SJCRH30 (cell line): ENCODE results near the gene TNFRSF19. TPM values are rescaled to one million over a fixed set of nuclear protein-coding genes. Genes with fewer than 3 reads are reported as not detected.

Experiments used
- DNase-seq, 2 experiments: peaks; one replicate each; pipeline ENCODE4 v3.0.0-alpha.2; 2015 to 2020
- H3K27ac ChIP-seq: fragments of 250-450 bp; sonication (Bioruptor Pico); 2 replicates; pipeline ENCODE4 v1.5.1; 2020; ENCODE audit warnings: mild to moderate bottlenecking, moderate library complexity
- H3K27me3 ChIP-seq: fragments of 250-450 bp; sonication (Bioruptor Pico); 2 replicates; pipeline ENCODE4 v1.5.1; 2020; ENCODE audit warnings: mild to moderate bottlenecking, moderate library complexity
- H3K36me3 ChIP-seq: fragments of 250-450 bp; sonication (Bioruptor Pico); 2 replicates; pipeline ENCODE4 v1.5.1; 2020; ENCODE audit warnings: mild to moderate bottlenecking, moderate library complexity
- H3K4me1 ChIP-seq: fragments of 250-450 bp; sonication (Bioruptor Pico); 2 replicates; pipeline ENCODE4 v1.5.1; 2020; ENCODE audit warnings: mild to moderate bottlenecking, moderate library complexity
- H3K4me3 ChIP-seq: fragments of 250-450 bp; sonication (Bioruptor Pico); 2 replicates; pipeline ENCODE4 v1.5.1; 2020; ENCODE audit warnings: mild to moderate bottlenecking, moderate library complexity
- H3K9me3 ChIP-seq: fragments of 250-450 bp; sonication (Bioruptor Pico); replicated peaks from 2 replicates; pipeline ENCODE4 v1.5.1; 2020; ENCODE audit warnings: mild to moderate bottlenecking, moderate library complexity
- total RNA-seq: library from RNA; depleted of rRNA; stranded (reverse); fragments of >200 nt; shearing (Covaris generic); gene quantifications from 2 replicates; pipeline ENCODE4 v1.2.3, GENCODE V29; 2014

TNFRSF19 gene
- total RNA-seq, 1 experiment from 2014 or later = 3.8 TPM

DNA sequence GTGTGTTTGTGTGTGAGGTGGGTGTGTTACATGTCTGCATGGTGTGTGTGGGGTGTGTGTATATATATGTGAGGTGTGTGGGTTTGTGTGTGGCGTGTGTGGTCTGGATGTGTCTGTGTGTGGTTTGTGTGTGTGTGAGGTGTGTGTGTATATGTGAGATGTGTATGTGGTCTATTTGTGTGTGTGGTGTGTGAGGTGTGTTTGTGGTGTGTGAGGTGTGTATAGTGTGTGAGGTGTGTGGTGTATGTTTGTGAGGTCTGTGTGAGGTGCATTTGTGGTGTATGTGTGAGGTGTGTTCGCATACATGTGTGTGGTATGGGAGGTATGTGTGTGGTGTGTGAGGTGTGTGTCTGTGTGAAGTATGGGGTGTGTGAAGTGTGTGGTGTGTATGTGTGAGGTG is 12.5 kb upstream of the TNFRSF19 start:
- H3K9me3 ChIP-seq = no peaks in the 10 kb centered on the region
- H3K36me3 ChIP-seq = no peaks in the 10 kb centered on the region
- no peak overlapping the region for H3K4me3 ChIP-seq
- no peaks in the 10 kb centered on the region; the same call in 1 of the 2 replicates for H3K4me1 ChIP-seq
- DNase-seq = no peak
- H3K27ac ChIP-seq = no peak overlapping the region
- H3K27me3 ChIP-seq = no peaks in the 10 kb centered on the region

DNA sequence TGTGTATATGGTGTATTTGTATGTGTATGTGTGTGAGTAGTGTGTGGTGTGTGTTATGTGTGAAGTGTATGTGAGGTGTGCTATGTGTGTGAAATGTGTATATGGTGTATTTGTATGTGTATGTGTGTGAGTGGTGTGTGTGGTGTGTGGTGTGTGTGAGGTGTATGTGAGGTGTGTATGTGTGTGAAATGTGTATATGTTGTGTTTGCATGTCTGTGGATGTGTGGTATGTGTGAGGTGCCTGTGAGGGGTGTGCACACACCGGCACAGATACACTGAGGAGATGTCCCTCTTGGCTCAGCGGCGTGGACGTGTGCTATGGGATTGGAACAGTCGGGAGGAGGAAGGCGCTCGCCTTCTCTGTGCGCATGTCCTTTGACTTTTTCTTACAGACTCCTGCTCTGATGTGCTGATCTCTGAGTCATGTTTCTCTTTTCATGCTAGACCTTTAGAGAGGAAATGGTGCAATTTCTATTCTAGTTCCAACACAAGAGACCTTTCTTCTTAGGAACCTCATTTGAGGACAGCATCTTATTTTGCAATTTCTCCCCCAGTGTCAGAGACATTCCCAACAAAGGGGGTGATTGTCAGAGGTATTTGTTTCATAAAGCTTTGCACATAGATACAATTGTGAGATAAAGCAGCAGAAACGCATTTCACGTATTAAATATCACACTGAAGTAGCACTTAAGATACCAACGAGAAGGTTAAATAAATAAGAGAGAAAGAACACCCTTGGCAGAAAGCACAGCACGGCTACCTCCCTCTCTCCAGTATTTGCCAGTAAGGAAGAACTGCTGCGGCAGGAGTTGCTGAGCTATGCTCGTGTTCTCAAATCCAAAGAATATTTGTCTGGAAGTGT is 11.3 kb upstream of the TNFRSF19 start:
- Histone ChIP-seq H3K9me3 (no peaks in the 10 kb centered on the region), H3K4me3 (peak overlapping the region; percentile 43), H3K4me1 (no peaks in the 10 kb centered on the region; the same call in 1 of the 2 replicates), H3K27ac (peak overlapping the region; percentile 55), H3K36me3 (no peaks in the 10 kb centered on the region), H3K27me3 (no peaks in the 10 kb centered on the region)
- peak; percentile 69 to 89 for DNase-seq

GRCh38 chr13:23560571-23561089 is 9.6 kb upstream of the TNFRSF19 start:
- H3K27ac ChIP-seq = no peak overlapping the region
- H3K4me1 ChIP-seq = no peaks in the 10 kb centered on the region; the same call in 1 of the 2 replicates
- DNase-seq = no peak
- no peaks in the 10 kb centered on the region for H3K9me3 ChIP-seq
- no peaks in the 10 kb centered on the region for H3K27me3 ChIP-seq
- no peaks in the 10 kb centered on the region for H3K36me3 ChIP-seq
- no peak overlapping the region for H3K4me3 ChIP-seq

GRCh38 chr13:23561261-23561660 is 9.0 kb upstream of the TNFRSF19 start:
- no peak for DNase-seq
- H3K27me3 ChIP-seq = no peaks in the 10 kb centered on the region
- H3K4me3 ChIP-seq = no peak overlapping the region
- H3K4me1 ChIP-seq = no peaks in the 10 kb centered on the region; the same call in 1 of the 2 replicates
- H3K27ac ChIP-seq = no peak overlapping the region
- H3K36me3 ChIP-seq = no peaks in the 10 kb centered on the region
- no peaks in the 10 kb centered on the region for H3K9me3 ChIP-seq

- H3K9me3 ChIP-seq = no peaks in the 10 kb centered on the region
- H3K4me1 ChIP-seq = no peaks in the 10 kb centered on the region; the same call in 1 of the 2 replicates
- no peak overlapping the region for H3K4me3 ChIP-seq
- DNase-seq = no peak
- no peaks in the 10 kb centered on the region for H3K36me3 ChIP-seq
- no peak overlapping the region for H3K27ac ChIP-seq
- H3K27me3 ChIP-seq = no peaks in the 10 kb centered on the region
Observed at GRCh38 chr13:23563085-23563845, 6.9 kb upstream of the TNFRSF19 start.

GRCh38 chr13:23567906-23568460 is 2.2 kb upstream of the TNFRSF19 start:
- no peak for DNase-seq
- no peaks in the 10 kb centered on the region for H3K9me3 ChIP-seq
- H3K27ac ChIP-seq = no peak overlapping the region
- no peaks in the 10 kb centered on the region for H3K36me3 ChIP-seq
- peaks cover 9% of the 10 kb centered on the region; the same call in 1 of the 2 replicates for H3K4me1 ChIP-seq
- no peaks in the 10 kb centered on the region for H3K27me3 ChIP-seq
- no peak overlapping the region for H3K4me3 ChIP-seq

DNA sequence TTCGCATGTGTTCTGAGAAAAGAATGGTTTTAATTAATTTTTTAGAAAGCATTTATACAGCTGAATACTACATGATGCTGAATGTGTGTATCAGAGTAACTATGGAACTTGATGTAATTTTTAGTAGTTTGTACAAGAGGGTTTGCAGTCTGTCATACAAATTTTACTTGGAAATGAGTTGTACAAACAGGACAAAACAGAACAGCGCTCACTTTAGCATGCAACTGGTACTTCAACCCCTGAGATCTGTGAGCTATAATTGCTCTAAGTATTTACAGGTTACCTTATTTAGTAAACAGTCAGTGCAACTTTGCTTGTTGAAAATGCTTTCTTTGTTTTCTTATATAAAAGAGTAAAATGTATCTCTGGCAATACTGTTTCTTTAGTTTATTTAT is 706 bp downstream of the TNFRSF19 start:
- peak overlapping the region; percentile 27 for H3K4me3 ChIP-seq
- peaks cover 9% of the 10 kb centered on the region; the same call in 1 of the 2 replicates for H3K4me1 ChIP-seq
- no peaks in the 10 kb centered on the region for H3K9me3 ChIP-seq
- no peaks in the 10 kb centered on the region for H3K36me3 ChIP-seq
- no peaks in the 10 kb centered on the region for H3K27me3 ChIP-seq
- DNase-seq = peak in 1 of 2 experiments; percentile 26
- no peak overlapping the region for H3K27ac ChIP-seq

DNA sequence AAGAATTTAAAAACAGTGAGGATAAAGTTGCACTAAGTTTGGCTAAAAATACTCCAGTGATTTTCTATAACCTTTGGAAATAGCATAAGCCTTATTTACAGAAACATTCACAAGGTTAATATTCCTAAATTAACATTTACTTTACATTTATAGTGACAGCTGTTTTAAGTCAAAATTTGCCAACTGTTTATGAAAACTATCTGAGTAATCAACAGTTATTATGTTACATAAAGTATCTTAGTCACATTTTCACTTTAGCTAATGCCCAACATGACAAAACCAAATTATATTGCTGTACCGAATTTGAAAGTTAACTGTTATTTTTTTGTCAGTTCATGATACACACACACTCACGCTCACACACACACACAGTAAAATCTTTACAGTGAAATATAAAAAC is 1.2 kb downstream of the TNFRSF19 start:
- Histone ChIP-seq H3K4me1 (peaks cover 9% of the 10 kb centered on the region; the same call in 1 of the 2 replicates), H3K36me3 (no peaks in the 10 kb centered on the region), H3K27me3 (no peaks in the 10 kb centered on the region), H3K9me3 (no peaks in the 10 kb centered on the region), H3K4me3 (no peak overlapping the region), H3K27ac (no peak overlapping the region)
- no peak for DNase-seq

DNA sequence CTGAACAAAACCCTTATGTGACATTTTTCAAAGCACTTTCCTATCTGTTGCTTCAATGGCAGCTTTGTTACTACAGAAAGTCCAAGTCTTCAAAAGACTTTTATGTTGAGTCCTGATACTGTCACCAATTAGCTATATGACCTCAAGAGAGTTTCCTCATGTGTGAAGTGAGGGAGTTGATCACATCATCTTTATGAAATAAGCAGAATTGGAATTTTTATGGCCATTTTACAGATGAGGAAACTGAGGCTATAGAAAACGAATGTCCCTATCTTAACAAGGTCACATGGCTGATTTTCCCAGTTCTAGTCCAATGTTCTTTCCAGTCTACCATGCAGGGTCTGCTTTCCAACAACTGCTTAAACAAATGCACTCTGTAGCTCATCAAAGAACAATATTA is 2.6 kb downstream of the TNFRSF19 start:
- Histone ChIP-seq H3K27me3 (no peaks in the 10 kb centered on the region), H3K27ac (no peak overlapping the region)

GRCh38 chr13:23574421-23575145 is 4.4 kb downstream of the TNFRSF19 start:
- DNase-seq = no peak
- no peak overlapping the region for H3K4me3 ChIP-seq

More for the DNA sequence above, 2.6 kb downstream of the TNFRSF19 start:
- no peaks in the 10 kb centered on the region for H3K36me3 ChIP-seq
- no peak for DNase-seq
- no peak overlapping the region for H3K4me3 ChIP-seq
- peaks cover 9% of the 10 kb centered on the region; the same call in 1 of the 2 replicates for H3K4me1 ChIP-seq
- no peaks in the 10 kb centered on the region for H3K9me3 ChIP-seq

DNA sequence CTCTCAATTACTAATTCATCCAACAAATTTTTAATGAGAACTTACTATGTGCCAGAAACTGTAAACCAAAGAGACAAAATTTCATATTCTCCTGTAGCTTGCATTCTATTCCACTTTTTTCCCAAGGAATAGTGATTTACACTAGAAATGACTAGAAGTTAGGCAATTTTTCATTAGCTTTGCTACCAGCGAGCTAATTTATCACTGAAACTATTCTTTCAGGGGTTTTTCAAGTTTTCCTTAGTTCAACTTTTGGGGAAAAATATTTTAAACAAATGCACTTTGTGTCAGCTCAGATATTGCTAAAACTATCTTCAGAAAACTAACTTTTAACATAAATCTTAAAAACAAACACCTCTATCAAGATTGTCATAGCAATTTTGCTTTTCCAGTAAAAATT is 5.4 kb downstream of the TNFRSF19 start:
- H3K27me3 ChIP-seq = no peaks in the 10 kb centered on the region
- no peaks in the 10 kb centered on the region for H3K36me3 ChIP-seq
- H3K9me3 ChIP-seq = no peaks in the 10 kb centered on the region
- H3K27ac ChIP-seq = no peak overlapping the region
- H3K4me3 ChIP-seq = no peak overlapping the region
- no peak for DNase-seq
- peaks cover 3% of the 10 kb centered on the region; the same call in 1 of the 2 replicates for H3K4me1 ChIP-seq

More at GRCh38 chr13:23574421-23575145, 4.4 kb downstream of the TNFRSF19 start:
- Histone ChIP-seq H3K27me3 (no peaks in the 10 kb centered on the region), H3K36me3 (no peaks in the 10 kb centered on the region), H3K4me1 (peaks cover 9% of the 10 kb centered on the region; the same call in 1 of the 2 replicates), H3K9me3 (no peaks in the 10 kb centered on the region), H3K27ac (no peak overlapping the region)

GRCh38 chr13:23578411-23579071 is 8.3 kb downstream of the TNFRSF19 start:
- H3K27ac ChIP-seq = no peak overlapping the region
- no peaks in the 10 kb centered on the region for H3K36me3 ChIP-seq
- H3K4me3 ChIP-seq = peak overlapping the region; percentile 90
- peaks cover 4% of the 10 kb centered on the region for H3K4me1 ChIP-seq
- peak; percentile 77 to 80 for DNase-seq
- H3K9me3 ChIP-seq = no peaks in the 10 kb centered on the region
- H3K27me3 ChIP-seq = no peaks in the 10 kb centered on the region

DNA sequence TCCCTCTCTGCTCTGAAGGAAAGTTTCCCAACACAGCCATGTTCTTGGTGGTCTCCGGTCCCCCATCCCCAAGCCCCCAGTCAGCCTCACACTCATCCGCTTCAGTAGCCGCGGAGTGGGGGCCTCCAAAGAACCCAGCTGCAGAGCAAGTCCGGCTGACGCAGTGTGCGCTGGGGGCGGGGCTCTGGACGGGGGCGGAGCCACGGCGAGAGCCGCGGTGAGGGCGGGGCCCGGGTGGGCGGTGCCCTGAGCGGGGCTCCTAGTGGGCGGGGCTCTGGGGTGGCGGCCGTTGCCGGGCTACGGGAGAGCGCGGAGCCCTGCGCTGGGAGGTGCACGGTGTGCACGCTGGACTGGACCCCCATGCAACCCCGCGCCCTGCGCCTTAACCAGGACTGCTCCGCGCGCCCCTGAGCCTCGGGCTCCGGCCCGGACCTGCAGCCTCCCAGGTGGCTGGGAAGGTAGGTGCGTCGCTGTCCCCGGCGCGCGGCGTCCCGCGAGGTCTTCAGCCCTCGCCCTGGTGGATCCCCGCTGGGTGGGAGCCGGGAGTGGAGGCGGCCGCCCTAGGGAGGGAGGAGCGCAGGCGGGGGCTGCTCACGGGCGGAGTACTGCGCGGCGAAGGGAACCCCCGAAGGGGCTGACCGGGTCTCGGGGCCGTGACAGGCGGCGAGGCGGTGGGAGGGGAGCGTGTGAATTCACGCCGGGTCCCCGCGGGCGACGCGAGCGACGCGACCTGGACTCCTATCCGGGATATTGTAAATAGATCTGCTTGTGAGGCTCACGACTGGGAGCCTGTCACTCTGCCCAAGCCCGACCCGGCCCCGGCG is 9.1 kb downstream of the TNFRSF19 start:
- Histone ChIP-seq H3K36me3 (no peaks in the 10 kb centered on the region), H3K4me3 (peak overlapping the region; percentile 90), H3K4me1 (peaks cover 7% of the 10 kb centered on the region), H3K9me3 (no peaks in the 10 kb centered on the region), H3K27me3 (no peaks in the 10 kb centered on the region), H3K27ac (no peak overlapping the region)
- peak; percentile 90 to 93 for DNase-seq
